Left lung (tissue), 10 donors: ENCODE results near the gene DKK3. TPM values are rescaled to one million over a fixed set of nuclear protein-coding genes. Genes with fewer than 3 reads are reported as not detected.

Experiments used
- ATAC-seq: fragments of 200-7000 bp; cut with Tn5 transposase; one replicate; pipeline ENCODE4 v1.9.1; 2020; ENCODE audit warnings: moderate library complexity
- DNase-seq, 4 donors: peaks; one replicate each; pipeline ENCODE4 v3.0.0-alpha.2; 2013 to 2020
- H3K27ac ChIP-seq, 2 donors: fragments of 200-600 bp; sonication (generic) in 1 of 2; one replicate each; pipeline versions ENCODE4 v1.5.0 to v1.8.0; 2020 to 2021
- H3K27me3 ChIP-seq, 2 donors: fragments of 200-600 bp; sonication (generic) in 1 of 2; one replicate each; pipeline versions ENCODE4 v1.5.0 to v1.8.0; 2020 to 2021
- H3K36me3 ChIP-seq, 2 donors: fragments of 200-600 bp; sonication (generic) in 1 of 2; one replicate each; pipeline versions ENCODE4 v1.5.0 to v1.8.0; 2020 to 2021
- H3K4me1 ChIP-seq, 2 donors: fragments of 200-600 bp; one replicate each; pipeline ENCODE4 v1.8.0; 2021
- H3K4me3 ChIP-seq, 2 donors: fragments of 200-600 bp; sonication (generic) in 1 of 2; one replicate each; pipeline versions ENCODE4 v1.5.0 to v1.8.0; 2020 to 2021; ENCODE audit warnings: mild to moderate bottlenecking in 1 of 2
- H3K9me3 ChIP-seq, 2 donors: fragments of 200-600 bp; sonication (generic) in 1 of 2; one replicate each; pipeline versions ENCODE4 v1.5.0 to v1.8.0; 2020 to 2021
- intact Hi-C, 2 donors: fragments of 100-400 bp; cut with DNase I; formaldehyde crosslinking; loops; one replicate each; pipeline versions ENCODE4 v1.11.2 to v1.14.2; 2022
- polyA plus RNA-seq, 6 donors: library from polyadenylated mRNA; unstranded; fragments of 120-200 nt; gene quantifications; one replicate each; pipeline ENCODE4 v1.2.1, GENCODE V29; 2013; ENCODE audit not compliant: insufficient read length in 6 of 6
- total RNA-seq, 2 donors: library from RNA; stranded (reverse); fragmentation: NEBNext Ultra II Directional; extraction: Animal tissue kit (Norgen Biotek cat#: 25700); gene quantifications; one replicate each; pipeline ENCODE4 v1.2.1, GENCODE V29; 2021
- TF ChIP-seq, protein P1 (sequence below), 2 donors: fragments of 200-600 bp; sonication (generic) in 1 of 2; IDR thresholded peaks; one replicate each; pipeline versions ENCODE4 v1.5.0 to v1.8.0; 2021; ENCODE audit warnings: antibody characterized with exemption in 2 of 2
- donor health status: DM: no; HTN: yes; CAD: no.
- donor health status: DM: no; HTN: no; CAD: no.

Gene DKK3
- total and polyA plus RNA-seq, 8 donors = 122 to 198 (median 167) TPM

DNA sequence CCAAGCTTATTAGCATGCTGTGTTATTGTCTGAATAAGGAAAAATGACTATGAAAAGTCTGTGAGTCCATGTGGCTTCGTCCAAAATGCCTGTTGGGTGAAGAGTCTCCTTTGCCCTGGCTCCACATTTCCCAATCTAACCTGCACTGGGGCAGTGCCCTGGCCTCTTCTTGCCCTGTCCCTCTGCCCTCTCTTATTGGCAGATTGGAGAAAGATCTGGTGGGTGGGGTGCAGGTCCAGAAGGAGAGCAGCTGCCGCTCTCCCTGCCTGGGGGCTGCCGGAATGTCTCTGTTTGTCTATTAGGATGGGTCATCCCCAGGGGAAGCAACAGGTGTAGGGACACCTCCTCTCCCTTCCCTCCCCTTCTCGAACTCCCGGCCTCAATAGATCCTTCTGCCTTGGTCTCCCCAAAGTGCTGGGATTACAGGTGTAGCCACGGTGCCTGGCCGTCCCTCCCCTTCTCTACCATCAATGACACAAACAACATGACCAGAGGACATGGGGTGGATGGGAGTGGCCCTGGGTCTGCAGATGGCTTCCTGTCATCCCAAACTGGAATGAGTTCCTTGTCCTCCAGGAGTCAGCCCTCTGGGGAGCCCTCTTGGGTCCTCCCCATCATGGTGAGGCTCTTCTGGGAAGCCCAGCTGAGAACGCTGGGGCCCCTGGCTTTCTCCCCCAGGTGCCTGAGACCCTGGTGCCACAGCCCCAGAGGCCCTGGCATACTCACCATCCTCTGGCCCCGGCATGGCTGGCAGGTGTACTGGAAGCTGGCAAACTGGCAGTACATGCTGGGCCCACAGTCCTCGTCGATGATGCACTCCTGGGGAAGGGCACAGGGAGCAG is 40.5 kb downstream of the DKK3 start:
- no peaks in the 10 kb centered on the region for H3K9me3 ChIP-seq
- intact Hi-C loops = no loop called here
- TF ChIP-seq, protein P1, sequence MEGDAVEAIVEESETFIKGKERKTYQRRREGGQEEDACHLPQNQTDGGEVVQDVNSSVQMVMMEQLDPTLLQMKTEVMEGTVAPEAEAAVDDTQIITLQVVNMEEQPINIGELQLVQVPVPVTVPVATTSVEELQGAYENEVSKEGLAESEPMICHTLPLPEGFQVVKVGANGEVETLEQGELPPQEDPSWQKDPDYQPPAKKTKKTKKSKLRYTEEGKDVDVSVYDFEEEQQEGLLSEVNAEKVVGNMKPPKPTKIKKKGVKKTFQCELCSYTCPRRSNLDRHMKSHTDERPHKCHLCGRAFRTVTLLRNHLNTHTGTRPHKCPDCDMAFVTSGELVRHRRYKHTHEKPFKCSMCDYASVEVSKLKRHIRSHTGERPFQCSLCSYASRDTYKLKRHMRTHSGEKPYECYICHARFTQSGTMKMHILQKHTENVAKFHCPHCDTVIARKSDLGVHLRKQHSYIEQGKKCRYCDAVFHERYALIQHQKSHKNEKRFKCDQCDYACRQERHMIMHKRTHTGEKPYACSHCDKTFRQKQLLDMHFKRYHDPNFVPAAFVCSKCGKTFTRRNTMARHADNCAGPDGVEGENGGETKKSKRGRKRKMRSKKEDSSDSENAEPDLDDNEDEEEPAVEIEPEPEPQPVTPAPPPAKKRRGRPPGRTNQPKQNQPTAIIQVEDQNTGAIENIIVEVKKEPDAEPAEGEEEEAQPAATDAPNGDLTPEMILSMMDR (IDR thresholded peaks at IDR 0.05) = no peak
- H3K36me3 ChIP-seq = no peaks in the 10 kb centered on the region
- peaks cover 0 to 6% of the 10 kb centered on the region in 2 donors for H3K27me3 ChIP-seq
- H3K27ac ChIP-seq = no peak overlapping the region
- no peak overlapping the region for H3K4me3 ChIP-seq
- ATAC-seq = no peak
- DNase-seq = no peak
- H3K4me1 ChIP-seq = peaks cover 0 to 2% of the 10 kb centered on the region in 2 donors

DNA sequence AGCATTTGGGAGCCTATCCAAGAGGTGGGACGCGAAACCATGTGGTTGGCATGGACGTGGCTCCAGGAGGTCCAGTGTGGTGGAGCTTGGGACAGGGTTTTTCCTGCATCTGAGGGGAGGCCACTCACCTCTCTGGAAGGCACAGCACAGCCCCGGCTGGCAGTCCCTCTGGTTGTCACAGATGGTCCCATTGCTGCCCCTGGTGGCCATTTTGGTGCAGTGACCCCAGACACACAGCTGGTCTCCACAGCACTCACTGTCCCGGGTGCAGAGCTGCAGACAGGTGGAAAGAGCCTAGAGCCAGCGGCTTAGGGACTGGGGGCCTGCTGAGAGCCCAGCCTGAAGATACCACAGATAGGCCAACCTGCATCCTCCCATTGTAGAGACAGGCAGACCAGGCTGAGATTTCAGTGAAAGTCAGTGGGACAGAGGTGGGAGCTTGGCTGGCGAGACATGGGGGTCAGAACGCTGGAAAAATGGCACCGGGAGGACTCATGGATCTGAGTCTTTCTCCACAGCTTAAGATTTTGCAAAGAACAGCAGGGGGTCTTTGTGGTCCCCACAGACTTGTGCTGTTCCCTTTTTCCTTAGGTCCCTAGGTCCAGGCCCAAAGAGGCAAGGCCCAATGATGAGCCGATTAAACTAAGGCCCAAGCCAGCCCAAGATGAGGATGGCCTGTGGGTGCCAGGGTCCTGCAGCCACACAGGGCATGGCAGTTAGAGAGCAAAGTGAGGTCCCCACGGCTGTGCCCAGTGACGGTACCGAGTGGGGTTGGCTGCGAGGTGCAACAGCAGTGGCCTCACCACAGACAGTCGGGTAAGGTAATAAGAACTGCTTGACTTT is 41.4 kb downstream of the DKK3 start:
- intact Hi-C loops = no loop called here
- ATAC-seq = peak; percentile 89
- H3K27ac ChIP-seq = no peak overlapping the region
- H3K4me1 ChIP-seq = no peaks in the 10 kb centered on the region
- DNase-seq = peak in 3 of 4 donors; percentile 32 to 87 (median 48)
- peaks cover 0 to 6% of the 10 kb centered on the region in 2 donors for H3K27me3 ChIP-seq
- no peak overlapping the region for H3K4me3 ChIP-seq
- H3K9me3 ChIP-seq = no peaks in the 10 kb centered on the region
- TF ChIP-seq, protein P1 (IDR thresholded peaks at IDR 0.05) = peak; percentile 74 to 85
- H3K36me3 ChIP-seq = no peaks in the 10 kb centered on the region

DNA sequence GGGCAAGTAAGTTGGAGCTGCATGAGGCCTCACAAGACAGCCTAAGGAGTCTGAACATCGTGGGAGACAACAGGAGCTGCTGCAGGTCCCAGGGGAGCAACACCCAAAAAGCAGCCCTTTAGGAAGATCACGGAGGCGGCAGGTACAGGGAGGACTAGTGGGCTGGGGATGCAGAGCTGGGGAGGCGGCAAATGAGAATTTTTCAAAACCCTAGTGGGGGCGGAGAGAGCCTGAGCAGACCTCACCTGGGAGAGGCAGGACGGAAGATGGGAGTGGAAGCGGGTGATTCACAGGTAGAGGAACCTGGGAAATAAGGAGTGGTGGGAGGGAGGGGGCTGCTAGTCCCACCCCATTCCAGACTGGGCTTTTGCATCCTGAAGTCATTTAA is 42.1 kb downstream of the DKK3 start:
- ATAC-seq (no peak), DNase-seq (no peak)
- no peak overlapping the region for H3K4me3 ChIP-seq
- TF ChIP-seq, protein P1 (IDR thresholded peaks at IDR 0.05) = no peak
- H3K27me3 ChIP-seq = peaks cover 0 to 6% of the 10 kb centered on the region in 2 donors
- no peaks in the 10 kb centered on the region for H3K36me3 ChIP-seq
- intact Hi-C loops = no loop called here
- no peak overlapping the region for H3K27ac ChIP-seq
- peaks cover 0 to 1% of the 10 kb centered on the region in 2 donors for H3K4me1 ChIP-seq
- H3K9me3 ChIP-seq = no peaks in the 10 kb centered on the region

DNA sequence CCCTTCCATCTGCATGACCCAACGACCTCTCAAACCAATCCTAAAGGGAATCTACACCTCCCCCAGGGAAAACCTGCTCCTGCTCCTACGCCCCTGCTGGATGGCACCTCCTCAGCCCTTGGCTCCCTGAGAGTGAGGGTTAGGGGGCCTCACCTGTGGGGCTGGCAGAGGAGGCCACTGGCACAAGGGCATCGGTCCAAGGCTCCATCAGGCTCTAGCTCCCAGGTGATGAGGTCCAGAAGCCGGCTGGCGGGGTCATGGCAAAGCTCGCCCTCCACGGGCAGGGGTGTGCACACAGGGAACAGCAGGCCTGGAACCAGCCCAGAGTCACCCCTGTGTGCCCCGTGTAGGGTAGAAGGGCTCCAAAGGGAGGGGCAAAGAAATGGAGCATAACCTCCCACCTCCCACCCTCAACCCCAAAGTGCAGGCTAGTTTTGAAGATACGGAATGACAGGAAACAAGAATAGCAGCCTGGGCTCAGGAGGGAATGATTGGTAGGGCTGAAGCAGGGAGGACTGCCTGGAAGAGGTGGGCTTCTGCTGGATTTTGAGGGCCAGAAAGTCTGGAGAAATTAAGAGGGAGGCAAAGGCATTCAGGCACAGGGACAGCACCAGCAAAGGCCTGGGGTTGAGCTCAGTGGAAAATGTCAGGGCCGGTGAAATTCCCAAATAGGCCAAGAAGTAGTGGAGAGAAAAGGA is 42.6 kb downstream of the DKK3 start:
- Histone ChIP-seq H3K27ac (no peak overlapping the region), H3K27me3 (peaks cover 0 to 6% of the 10 kb centered on the region in 2 donors), H3K36me3 (no peaks in the 10 kb centered on the region), H3K4me3 (no peak overlapping the region), H3K4me1 (peaks cover 0 to 6% of the 10 kb centered on the region in 2 donors), H3K9me3 (no peaks in the 10 kb centered on the region)
- TF ChIP-seq, protein P1 (IDR thresholded peaks at IDR 0.05) = no peak
- no peak for ATAC-seq
- no peak for DNase-seq
- intact Hi-C loops = no loop called here
